Neural cell (in vitro differentiated cells): ENCODE data around the gene ZNF750.

Experiments used
- CTCF ChIP-seq: fragments of 450-650 bp; IDR thresholded peaks from 2 replicates; pipeline ENCODE4 v1.5.1; 2014; ENCODE audit warnings: antibody characterized with exemption, mild to moderate bottlenecking, moderate library complexity; ENCODE audit not compliant: poor library complexity, severe bottlenecking
- EP300 ChIP-seq: fragments of 450-650 bp; conservative IDR thresholded peaks from 2 replicates; pipeline ENCODE4 v1.6.1; 2014; ENCODE audit warnings: antibody characterized with exemption, mild to moderate bottlenecking, moderate library complexity; ENCODE audit not compliant: poor library complexity, severe bottlenecking
- EZH2 ChIP-seq: fragments of 200-600, 300-800 bp; shearing (Covaris generic), sonication (generic); IDR thresholded peaks from 2 replicates; pipeline ENCODE4 v1.6.1; 2014; ENCODE audit warnings: antibody characterized with exemption, low read length, borderline replicate concordance, mild to moderate bottlenecking; ENCODE audit not compliant: insufficient read depth, poor library complexity, severe bottlenecking
- REST ChIP-seq: IDR thresholded peaks from 2 replicates; pipeline ENCODE4 v1.6.1; 2012; ENCODE audit warnings: borderline replicate concordance
- SMC3 ChIP-seq: fragments of 450-650 bp; conservative IDR thresholded peaks from 2 replicates; pipeline ENCODE4 v1.6.1; 2014; ENCODE audit warnings: antibody characterized with exemption, mild to moderate bottlenecking, moderate library complexity; ENCODE audit not compliant: poor library complexity
- TAF1 ChIP-seq: IDR thresholded peaks from 2 replicates; pipeline ENCODE4 v1.6.1; 2012; ENCODE audit warnings: low read depth

- TF ChIP-seq REST (no peak), CTCF (no peak), EZH2 (no peak), TAF1 (no peak), EP300 (no peak), SMC3 (no peak)
These were observed 50.7 kb downstream of the ZNF750 start for GRCh38 chr17:82789051-82789592.
